Dermis microvascular lymphatic vessel endothelial cell (primary cell): Measurements from ENCODE around the gene SLC22A14. TPM values are rescaled to one million over a fixed set of nuclear protein-coding genes. Genes with fewer than 3 reads are reported as not detected.
A peak's percentile ranks its signal among the peaks of the same experiment; 100 is the strongest.
"Not testable (repeated sequence)": the region's sequence is repeated elsewhere in the genome, so short reads cannot be mapped to it uniquely, and the experiment has no call there.

ENCODE experiments used
- DNase-seq, 2 donors: peaks; one replicate each; pipeline versions ENCODE4 v3.0.0 to v3.0.0-alpha.2; 2010; ENCODE audit warnings: low read depth in 2 of 2
- total RNA-seq: library from RNA; depleted of rRNA; stranded (reverse); fragments of >200 nt; gene quantifications from 2 replicates; pipeline ENCODE4 v1.2.1, GENCODE V29; 2014

The SLC22A14 gene
- total RNA-seq, 1 donor from 2014 or later, result not detected

DNA sequence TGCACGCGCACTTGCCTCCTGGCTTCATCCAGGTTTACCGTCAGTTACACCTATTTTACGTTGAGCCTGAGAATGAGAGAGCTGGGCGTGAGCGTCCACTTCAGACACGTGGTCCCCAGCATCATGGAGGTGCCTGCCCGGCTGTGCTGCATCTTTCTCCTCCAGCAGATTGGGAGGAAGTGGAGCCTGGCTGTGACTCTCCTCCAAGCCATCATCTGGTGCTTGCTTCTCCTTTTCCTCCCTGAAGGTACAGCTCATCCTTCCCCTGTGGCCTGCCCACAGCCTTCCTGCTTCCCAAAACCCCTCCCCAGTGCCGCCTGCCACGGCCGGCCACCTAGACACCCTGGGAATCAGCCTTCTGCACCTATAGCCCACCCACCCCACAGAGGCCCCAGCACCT is 31.6 kb downstream of the SLC22A14 start:
- DNase-seq, result no peak

DNA sequence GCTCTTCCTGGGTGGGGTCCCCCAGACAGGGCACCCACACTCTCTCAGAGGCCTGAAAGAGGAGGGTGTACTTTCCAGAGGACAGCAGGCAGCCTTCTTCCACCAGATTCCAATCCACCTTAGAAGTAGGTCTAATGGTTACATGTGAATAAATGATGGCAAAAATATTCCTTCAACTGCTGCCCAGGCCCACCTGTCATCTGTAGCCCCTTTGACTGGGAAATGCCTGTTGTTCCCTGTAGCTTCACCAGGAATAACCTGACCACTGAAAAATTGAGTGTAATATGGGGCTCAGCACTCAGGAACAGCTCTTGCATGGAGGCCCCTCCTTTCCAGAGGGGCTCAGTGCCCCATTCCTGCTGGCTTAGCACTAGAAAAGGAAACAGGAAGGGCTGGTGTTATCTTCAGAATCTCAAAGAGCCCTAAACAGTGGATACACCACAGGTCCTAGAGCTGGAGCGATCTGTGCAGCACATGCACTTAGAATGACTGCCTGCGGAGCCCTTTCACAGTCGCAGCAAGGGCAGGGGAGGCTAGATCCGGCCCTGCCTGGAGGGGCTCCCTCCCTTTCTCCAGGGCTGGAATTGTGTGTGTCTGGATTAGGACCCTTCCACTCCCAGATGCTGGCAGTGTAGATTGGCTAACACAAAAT is 32.1 kb downstream of the SLC22A14 start:
- no peak for DNase-seq

DNA sequence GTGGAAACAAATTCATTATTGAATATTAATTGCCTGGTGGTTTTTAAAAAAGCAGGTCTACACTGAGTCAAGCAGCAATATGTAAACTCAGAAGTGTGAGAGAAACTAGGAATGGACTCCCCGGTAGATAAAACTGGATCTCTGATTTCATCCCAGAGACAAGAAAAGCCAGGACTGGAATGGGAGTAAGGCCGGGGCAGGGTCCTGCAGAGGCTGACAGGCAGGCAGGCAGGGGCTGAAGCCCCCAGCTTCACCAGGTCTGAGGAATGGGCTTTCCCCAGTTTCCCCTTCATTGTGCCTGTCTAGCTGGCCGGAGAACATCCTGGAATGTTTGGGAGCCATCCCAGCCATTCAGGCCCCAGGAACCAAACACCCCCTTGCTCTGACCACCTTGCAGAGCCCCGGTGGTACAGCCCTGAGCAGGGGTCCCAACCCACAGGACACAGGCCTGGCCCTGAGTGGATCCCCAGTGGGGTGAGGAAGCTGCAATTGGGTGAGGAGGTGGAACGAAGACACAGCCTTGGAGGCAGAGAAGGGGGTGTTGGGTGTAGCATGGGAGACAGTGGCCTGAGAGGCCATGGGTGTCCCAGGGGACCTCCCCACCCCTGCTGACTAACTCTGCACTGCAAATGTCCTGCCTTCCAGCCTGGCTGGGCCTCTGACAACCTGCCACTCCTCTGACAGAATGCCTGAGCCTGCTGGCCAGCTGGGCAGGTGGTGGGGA is 32.8 kb downstream of the SLC22A14 start:
- DNase-seq, result no peak

DNA sequence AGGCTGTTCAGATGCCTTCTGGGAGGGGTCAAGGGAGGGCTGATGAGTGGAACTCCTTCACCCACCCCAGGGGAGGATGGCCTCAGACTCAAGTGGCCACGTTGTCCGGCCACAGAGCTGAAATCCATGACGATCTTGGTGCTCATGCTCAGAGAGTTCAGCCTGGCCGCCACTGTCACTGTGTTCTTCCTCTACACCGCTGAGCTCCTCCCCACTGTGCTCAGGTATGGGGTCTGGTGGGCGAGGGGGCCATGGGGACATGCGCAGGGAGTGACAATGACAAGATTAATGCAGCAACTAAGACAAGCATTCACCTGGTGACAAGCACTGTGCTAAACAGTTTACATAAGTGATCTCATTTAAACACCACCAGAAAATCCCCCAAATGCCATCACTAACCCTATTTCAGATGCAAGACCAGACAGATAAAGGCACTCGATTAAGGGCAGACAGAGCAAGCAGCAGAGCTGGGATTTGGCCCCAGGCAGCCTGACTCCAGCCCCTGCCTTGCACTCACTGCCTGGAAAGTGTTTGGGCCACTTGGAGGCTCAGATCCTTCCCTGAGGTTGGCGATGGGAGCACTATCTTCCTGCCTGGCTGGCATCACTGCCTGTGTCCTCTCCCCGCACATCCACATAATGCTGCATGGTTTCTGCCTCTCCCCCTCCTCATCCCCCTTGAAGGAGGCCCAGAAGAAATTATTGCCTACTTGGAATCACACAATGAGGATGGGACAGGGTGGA is 33.6 kb downstream of the SLC22A14 start:
- DNase-seq, result no peak

DNA sequence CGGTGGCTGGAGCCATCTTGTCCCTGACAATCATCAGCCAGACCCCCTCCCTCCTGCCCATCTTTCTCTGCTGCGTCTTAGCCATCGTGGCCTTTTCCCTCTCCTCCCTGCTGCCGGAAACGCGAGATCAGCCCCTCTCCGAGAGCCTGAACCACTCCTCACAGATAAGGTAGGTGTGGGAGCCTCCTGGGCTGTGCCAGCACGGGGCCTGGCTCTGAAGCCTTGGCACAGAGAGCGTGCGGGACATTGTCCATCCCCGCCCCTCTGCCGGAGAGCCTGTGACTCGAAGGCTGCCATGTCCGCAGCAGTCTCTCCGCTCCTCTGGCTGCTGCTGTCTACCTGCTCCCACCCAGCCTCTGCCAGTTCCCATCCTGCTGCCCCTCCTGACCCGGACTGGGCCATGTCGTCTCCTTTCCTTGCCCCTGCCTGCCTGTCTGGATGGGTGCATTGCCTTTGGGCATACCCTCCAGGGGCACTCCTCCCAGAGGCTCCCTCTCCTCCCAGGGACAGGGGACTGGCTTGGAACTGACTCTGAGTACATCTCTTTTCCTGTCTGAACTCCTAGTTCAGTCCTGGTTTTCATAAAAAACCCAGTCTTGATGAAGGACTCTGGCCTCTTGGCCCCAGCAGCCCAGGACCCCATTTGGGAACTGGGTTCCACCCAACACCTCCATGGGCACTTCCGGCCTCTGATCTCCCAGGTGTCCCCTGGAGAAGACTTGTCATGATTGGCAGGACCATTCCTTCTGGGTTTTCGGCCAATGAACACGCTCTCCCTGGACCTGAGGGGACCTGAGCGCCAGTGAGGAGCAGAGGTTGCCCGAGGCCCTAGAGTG is 34.5 kb downstream of the SLC22A14 start:
- no peak for DNase-seq

DNA sequence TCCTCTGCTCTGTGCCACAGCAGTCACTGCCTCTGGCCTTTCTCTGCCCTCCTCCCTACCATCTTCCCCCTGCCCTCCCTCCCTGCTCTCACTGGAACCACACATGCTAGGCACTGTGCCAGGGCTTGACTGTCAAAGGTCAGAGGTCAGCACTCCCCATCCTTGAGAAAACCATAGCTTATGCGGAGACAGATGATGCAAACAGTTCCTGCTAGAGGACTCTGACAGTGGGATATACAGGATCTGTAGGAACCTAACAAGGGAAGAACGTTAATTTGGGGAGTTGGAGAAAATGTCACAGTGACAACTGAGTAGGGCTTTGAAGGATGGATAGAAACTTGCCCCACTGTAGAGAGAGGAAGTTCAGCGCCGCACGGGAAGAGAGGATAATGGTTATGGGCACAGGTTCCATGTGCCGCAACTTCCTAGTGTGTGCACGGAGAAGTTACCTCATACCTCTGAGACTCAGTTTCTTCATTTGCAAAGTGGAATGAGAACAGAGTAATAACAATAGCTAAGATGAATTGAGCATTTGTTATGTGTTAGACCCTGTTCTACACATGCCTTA is 35.2 kb downstream of the SLC22A14 start:
- DNase-seq, result no peak

DNA sequence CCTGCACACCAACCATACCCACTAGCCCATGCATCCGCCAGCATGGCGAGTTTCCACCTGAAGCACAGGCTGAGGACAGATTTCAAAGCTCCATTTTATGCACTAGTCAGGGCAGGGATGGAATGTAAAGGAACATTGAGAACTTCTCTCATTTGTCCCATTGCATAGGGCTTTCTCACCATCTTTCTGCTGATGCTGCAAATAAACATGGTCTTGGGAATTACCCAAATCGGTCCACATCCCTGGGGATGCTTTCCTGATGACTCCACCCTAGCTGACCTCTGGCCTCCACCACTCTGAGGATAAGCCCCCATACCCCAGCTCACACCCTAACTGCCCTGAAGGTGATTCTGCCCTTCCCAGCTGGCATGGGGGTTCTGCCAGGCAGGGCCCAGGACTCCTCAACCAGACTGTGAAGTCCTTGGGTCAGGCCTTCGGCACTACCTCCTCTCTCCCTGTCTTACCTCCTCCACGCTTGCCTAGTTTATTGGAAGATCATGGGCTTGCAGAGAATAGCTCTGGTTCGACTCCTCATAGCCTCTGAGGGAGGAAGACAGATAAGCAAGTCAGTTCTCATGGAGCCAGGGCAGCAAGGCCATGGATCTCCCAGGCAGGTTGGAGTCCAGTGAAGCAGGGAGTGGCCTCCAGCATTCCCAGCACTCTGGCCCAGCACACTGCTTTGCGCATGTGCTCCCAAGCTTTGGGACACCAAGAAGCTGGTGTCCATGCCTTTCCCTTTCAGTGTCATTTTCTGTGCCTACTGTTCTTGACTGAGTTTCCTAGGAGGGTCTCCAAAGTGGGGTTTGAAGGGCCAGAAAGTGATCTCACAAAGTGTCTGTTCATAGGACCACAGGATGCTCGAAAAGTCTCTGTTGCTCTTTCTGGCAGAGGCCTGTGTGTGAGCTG is 36.9 kb downstream of the SLC22A14 start:
- DNase-seq, result no peak

DNA sequence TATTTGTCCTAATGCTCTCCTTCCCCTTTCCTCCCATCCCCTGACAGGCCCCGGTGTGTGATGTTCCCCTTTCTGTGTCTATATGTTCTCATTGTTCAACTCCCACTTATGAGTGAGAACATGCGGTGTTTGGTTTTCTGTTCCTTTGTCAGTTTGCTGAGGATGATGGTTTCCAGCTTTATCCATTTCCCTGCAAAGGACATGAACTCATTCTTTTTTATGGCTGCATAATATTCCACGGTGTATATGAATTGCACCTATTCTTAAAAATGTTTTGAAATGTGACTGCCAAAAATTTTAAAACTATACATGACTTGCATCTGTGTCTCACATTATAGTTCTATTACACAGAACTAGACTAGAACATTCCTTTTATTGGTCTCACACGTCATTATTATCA is 38.5 kb downstream of the SLC22A14 start:
- not testable (repeated sequence) for DNase-seq

DNA sequence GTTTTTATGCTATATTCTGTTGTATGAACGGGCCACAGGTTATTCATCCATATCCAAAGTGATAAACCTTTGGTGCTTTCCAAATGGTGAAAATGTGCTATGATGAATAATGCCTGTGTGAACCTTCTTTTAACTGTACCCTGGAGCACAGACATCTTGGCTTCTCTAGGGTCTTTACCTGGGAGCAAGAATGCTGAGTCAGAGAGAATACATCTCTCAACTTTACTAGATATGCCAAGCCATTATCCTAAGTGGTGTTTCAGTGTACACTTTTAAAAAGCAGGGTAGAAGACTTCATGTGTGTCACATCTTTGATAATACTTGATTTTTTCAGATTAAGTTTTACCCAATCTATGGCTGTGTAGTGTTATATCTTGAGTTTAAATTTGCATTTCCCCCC is 41.0 kb downstream of the SLC22A14 start:
- no peak for DNase-seq

DNA sequence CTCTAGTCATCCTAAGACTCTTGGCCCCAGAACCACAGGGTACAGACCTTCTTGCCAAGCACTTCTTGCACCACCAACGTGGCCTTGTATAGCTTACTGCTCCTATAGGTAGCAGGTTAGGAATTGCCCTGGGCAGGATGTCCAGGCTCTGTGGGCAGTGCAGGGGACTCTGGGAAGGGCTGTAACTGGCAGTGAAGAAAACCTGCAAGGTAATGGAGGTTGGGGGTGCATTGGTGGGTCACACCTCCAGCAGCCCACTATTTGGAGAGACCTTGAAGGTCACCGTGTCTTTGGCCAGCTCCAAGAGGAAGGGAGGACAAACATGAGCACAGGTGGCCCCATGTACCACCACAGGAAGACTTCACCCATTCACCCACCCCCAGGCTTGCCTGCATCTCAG is 43.2 kb downstream of the SLC22A14 start:
- no peak for DNase-seq

DNA sequence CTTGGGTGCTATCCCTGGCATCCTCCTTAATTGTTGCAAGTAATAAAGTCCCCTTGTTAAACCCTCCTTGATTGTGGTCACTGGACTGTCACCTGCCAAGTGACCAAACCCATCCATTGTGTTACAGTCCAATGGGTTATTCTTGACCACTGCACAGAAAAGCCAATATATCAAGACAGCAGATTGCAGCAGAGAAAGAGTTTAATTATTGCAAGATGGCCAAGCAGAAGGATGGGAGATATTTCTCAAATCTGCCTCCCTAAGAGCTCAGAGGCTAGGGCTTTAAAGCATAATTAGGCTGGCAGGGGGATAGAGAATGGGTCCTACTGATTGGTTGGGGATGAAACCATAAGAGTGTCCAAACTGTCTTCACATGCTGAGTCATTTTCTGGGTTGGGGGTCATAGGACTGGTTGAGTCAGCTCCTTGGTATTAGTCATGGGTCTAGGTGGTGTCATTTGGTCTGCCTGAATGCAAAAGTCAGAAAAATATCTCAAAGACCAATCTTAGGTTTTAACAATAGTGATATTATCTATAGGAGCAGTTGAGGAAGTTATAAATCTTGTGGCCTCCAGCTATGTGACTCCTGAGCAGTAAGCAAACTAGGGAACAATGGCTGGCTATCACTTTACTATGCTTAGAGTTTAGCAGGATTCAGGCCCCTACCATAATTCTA is 45.4 kb downstream of the SLC22A14 start:
- DNase-seq, result peak in 1 of 2 donors; percentile 18

DNA sequence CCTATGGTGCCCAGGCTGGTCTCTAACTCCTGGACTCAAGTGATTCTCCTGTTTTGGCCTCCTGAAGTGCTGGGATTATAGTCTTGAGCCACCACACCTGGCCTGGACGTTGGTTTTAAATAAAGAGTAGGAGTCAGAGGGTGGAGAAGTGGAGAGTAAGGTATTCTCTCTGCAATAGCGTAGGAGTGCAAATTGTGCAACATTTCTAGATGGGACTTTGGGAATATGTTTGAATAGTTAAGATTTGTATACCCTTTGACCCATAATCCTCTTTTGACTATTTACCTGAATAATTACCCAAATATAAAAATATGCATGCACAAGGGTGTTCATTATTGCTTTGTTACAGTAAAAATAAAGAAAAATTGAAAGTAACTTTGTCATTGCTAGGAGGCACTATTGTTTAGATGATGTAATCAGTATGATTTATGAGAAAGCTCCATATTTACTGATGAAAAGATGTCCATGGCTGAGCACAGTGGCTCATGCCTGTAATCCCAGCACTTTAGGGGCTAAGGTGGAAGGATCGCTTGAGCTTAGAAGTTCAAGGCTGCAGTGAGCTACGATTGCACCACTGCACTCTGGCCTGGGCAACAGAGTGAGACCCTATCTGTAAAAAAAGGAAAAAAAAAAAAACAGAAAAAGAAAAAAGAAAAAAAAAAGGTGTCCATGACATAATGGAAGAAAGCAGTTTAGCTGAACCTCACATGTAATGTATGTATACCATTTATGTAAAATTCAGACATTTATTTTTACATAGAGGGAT is 49.3 kb downstream of the SLC22A14 start:
- no peak for DNase-seq

DNA sequence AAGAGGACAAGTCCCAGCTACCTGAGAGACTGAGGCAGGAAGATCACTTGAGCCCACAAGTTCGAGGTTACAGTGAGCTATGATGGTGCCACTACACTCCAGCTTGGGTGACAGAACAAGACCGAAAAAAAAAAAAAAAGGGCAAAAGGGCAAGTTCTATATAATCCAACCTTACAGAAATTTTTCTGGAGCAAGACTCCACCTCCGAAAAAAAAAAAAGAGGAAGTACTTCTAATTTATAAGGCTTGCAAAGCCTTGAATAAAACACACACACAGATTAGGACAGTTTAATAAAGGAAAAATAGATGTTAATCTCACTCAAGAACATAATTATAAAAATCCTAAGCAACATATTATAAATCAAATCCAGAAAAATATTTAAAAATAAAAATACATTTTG is 50.1 kb downstream of the SLC22A14 start:
- DNase-seq, result no peak

DNA sequence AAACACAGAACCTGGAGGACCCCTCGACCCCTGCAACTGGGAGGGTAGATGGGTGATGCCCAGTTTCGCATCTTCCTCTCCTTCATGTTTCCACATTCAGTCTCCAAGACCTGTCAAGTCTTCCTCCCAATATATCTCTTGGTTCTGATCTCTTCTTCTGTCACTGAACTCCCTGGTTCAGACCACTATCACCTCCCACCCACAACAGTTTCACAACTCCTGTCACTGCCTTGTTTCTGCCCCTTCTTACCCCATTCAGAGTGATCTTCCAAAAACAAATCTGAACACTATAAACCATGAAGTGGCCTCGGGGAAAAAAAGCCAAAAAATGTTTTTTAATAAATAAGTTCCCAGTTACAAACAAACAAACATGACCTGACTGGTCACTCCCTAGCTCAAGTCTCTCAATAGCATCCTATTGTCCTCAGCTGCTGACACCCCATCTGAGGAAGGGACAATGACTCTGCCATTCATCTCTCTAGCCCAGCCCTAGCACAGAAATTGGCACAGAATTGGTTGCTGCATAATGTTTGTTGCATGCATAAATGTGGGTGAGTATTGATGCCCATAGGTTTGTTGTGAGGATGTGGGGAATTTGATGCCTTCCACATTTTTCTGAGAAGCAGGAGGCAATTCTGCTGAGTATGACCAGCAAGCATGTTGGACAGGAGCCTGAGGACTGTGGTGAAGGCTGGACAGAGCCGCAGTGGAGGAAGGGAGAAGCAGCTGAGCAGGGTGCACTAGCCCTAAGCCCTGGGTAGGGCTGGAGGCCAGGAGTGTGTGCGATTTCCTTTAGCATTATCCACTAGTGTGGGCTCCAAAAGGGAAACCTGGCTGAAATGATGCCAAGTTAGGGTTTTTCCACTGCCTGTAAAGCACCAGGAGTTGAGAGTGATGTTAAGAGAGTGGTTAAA is 52.3 kb downstream of the SLC22A14 start:
- peak in 1 of 2 donors; percentile 4 for DNase-seq

DNA sequence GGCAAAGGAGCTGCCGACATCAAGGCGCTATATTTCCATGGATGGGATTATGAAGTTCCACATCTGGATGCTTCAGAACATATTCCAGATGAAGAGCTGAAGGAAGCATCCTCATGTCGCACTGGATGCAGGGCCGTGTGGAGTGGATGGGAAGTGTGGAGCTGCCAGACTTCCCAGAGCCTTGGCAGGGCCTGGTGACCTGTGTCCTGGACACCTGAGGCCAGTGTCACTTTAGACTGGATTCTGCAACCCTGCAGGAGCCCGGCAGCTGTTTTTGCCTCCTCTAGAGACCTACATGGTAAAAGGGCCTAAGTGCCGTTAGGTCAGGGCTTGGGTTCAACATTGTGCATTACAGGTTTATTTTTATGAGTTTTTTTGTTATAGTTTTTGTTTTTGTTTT is 53.2 kb downstream of the SLC22A14 start:
- DNase-seq, result no peak

DNA sequence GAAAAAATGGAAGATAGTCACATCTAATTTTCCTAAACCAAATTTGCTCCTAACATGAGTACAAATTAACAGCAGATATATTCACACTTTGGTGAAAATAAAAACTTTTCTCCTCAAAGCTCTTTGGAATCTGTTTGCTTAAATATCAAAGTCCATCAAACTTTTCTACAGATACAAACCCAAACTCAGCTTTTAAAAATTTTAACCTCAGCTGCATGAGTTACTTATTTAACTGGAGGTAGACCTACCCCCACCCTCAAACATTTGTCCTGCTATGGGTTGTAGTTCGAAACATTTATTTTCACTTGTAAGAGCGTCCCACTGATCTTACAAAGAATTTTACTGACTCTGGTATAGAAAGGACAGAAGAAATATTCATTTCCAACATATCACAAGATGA is 55.6 kb downstream of the SLC22A14 start:
- DNase-seq, result no peak

DNA sequence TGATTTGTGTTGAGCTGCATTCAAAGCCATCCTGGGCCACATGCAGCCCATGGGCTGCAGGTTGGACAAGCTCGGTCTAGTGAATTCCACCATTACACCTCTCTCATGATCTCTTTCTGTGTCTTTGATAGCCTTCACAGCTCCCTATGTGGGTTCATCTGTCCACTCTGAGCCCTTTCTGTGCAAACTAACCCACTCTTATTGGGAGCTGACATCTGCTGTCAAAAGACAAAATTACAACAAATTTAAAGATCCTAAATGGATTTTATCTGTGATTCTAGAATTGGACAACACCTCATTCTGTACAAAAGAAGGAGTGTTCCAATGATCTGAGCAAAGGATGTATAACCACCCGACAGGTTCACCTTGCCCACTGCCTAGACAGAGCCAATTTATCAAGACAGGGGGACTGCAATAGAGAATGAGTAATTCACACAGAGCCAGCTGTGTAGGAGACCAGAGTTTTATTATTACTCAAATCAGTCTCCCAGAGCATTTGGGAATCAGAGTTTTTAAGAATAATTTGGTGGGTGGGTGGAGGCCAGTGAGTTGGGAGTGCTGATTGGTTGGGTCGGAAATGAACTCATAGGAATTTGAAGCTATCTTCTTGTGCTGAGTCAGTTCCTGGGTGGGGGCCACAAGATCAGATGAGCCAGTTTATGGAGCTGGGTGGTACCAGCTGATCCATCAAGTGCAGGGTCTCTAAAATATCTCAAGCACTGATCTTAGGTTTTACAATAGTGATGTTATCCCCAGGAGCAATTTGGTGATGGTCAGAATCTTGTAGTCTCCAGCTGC is 61.9 kb downstream of the SLC22A14 start:
- no peak for DNase-seq
